ENCODE results near the gene SCARB1.

DNA sequence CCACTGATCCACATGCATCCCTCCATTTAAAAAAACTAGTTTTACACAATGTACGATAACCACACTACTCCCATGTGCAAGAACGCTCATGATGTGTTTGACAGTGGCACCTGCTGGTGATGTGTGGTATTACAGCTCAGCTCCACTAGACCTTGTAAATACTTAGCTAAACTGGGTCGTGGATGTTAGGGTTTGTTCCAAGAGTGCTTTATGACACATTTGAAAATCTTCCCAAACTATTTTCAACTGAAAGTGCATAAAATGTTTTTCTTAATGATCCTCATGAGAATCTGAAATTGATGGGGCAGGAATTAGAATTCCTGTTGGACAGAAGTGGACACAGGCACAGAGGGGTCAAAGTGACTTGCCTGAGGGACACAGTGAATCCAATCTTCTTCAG lies 99.2 kb downstream of the SCARB1 start:
- peak; percentile 65 to 78 (median 65) for TF ChIP-seq CTCF (IDR thresholded peaks at IDR 0.05)
- no peak for TF ChIP-seq POLR2AphosphoS5 (IDR thresholded peaks at IDR 0.05)

All from esophagus muscularis mucosa (tissue), 3 donors.